T-helper 17 cell (primary cell): Measurements from ENCODE around the gene PLK4. TPM values are rescaled to one million over a fixed set of nuclear protein-coding genes. Genes with fewer than 3 reads are reported as not detected.
A peak's percentile ranks its signal among the peaks of the same experiment; 100 is the strongest.

Source experiments
- ATAC-seq: fragments of 150-1000 bp; cut with Tn5 transposase; 2 replicates; pipeline ENCODE4 v1.10.0; 2021; ENCODE audit warnings: mild to moderate bottlenecking, moderate library complexity
- DNase-seq, 3 donors: peaks; one replicate each; pipeline versions ENCODE4 v3.0.0 to v3.0.0-alpha.2; 2020 to 2021
- H3K9me3 ChIP-seq: one replicate; pipeline ENCODE4 v1.7.0; 2013; ENCODE audit warnings: low read length, mild to moderate bottlenecking; ENCODE audit not compliant: control insufficient read depth, poor library complexity, severe bottlenecking
- H3K27ac Mint-ChIP-seq: one replicate; pipeline ENCODE4 v1.8.0; 2022; ENCODE audit warnings: mild to moderate bottlenecking, moderate library complexity, mixed read lengths
- H3K27me3 Mint-ChIP-seq: one replicate; pipeline ENCODE4 v1.8.0; 2022; ENCODE audit warnings: mixed read lengths
- H3K36me3 Mint-ChIP-seq: one replicate; pipeline ENCODE4 v1.8.0; 2022; ENCODE audit warnings: low read depth, mixed read lengths
- H3K4me1 Mint-ChIP-seq: one replicate; pipeline ENCODE4 v1.8.0; 2022; ENCODE audit warnings: mild to moderate bottlenecking, mixed read lengths
- H3K4me3 Mint-ChIP-seq: one replicate; pipeline ENCODE4 v1.8.0; 2022; ENCODE audit warnings: mild to moderate bottlenecking, moderate library complexity, mixed read lengths
- total RNA-seq, 4 donors: library from RNA in 2 of 4; stranded (reverse) in 2 of 4; gene quantifications; one replicate each; pipeline ENCODE4 v1.2.3 and lab custom pipeline; 2022 to 2026

The PLK4 gene
- 1 to 10 TPM; 2.8 to 6.1 TPM for total RNA-seq
- 5.4 to 8.4 reads per million in 2 donors for total RNA-seq (lab: John Stamatoyannopoulos, UW)

- ATAC-seq: peak; percentile 95
- peaks cover 18% of the 10 kb centered on the region for H3K4me1 Mint-ChIP-seq
- peak within 1 kb of the TSS; percentile 99 for H3K4me3 Mint-ChIP-seq
- no peaks in the 10 kb centered on the region for H3K9me3 ChIP-seq
- peaks cover 4% of the 10 kb centered on the region for H3K36me3 Mint-ChIP-seq
- H3K27me3 Mint-ChIP-seq: no peaks in the 10 kb centered on the region
- H3K27ac Mint-ChIP-seq: peak within 1 kb of the TSS; percentile 98
- peak; percentile 80 to 90 (median 84) for DNase-seq
Observed at GRCh38 chr4:127880763-127881562, at the start of gene PLK4. TSS of gene PLK4 (plus strand) at chr4:127880893. CDS start at chr4:127881135, 242 bp downstream.

- no peaks in the 10 kb centered on the region for H3K9me3 ChIP-seq
- H3K4me3 Mint-ChIP-seq: no peak overlapping the region
- H3K36me3 Mint-ChIP-seq: no peaks in the 10 kb centered on the region
- DNase-seq (no peak), ATAC-seq (no peak)
- H3K27me3 Mint-ChIP-seq: no peaks in the 10 kb centered on the region
- H3K4me1 Mint-ChIP-seq: no peaks in the 10 kb centered on the region
- H3K27ac Mint-ChIP-seq: no peak overlapping the region
Observed at GRCh38 chr4:127832585-127832984, 48.1 kb upstream of the PLK4 start.

- Mint-ChIP-seq H3K27me3 (no peaks in the 10 kb centered on the region), H3K36me3 (peaks cover 2% of the 10 kb centered on the region), H3K4me1 (no peaks in the 10 kb centered on the region), H3K27ac (no peak overlapping the region), H3K4me3 (no peak overlapping the region)
- no peaks in the 10 kb centered on the region for H3K9me3 ChIP-seq
- ATAC-seq (no peak), DNase-seq (no peak)
Observed at GRCh38 chr4:127843704-127844600, 36.7 kb upstream of the PLK4 start.

GRCh38 chr4:127844601-127845116, 36.0 kb upstream of the PLK4 start:
- no peak overlapping the region for H3K4me3 Mint-ChIP-seq
- no peak overlapping the region for H3K27ac Mint-ChIP-seq
- no peak for DNase-seq
- H3K27me3 Mint-ChIP-seq: no peaks in the 10 kb centered on the region
- no peaks in the 10 kb centered on the region for H3K4me1 Mint-ChIP-seq
- H3K36me3 Mint-ChIP-seq: peaks cover 5% of the 10 kb centered on the region
- no peak for ATAC-seq
- H3K9me3 ChIP-seq: peaks cover 3% of the 10 kb centered on the region

- H3K36me3 Mint-ChIP-seq: peaks cover 8% of the 10 kb centered on the region
- no peak overlapping the region for H3K27ac Mint-ChIP-seq
- peaks cover 7% of the 10 kb centered on the region for H3K9me3 ChIP-seq
- H3K4me3 Mint-ChIP-seq: no peak overlapping the region
- no peak for DNase-seq
- ATAC-seq: no peak
- no peaks in the 10 kb centered on the region for H3K27me3 Mint-ChIP-seq
- H3K4me1 Mint-ChIP-seq: no peaks in the 10 kb centered on the region
Observed at GRCh38 chr4:127846061-127846460, 34.6 kb upstream of the PLK4 start.

- H3K36me3 Mint-ChIP-seq: peaks cover 8% of the 10 kb centered on the region
- ATAC-seq: no peak
- peaks cover 7% of the 10 kb centered on the region for H3K9me3 ChIP-seq
Observed at GRCh38 chr4:127846765-127847164, 33.9 kb upstream of the PLK4 start.

GRCh38 chr4:127849505-127850234, 31.0 kb upstream of the PLK4 start:
- DNase-seq (no peak), ATAC-seq (no peak)
- Mint-ChIP-seq H3K36me3 (peaks cover 11% of the 10 kb centered on the region), H3K27ac (no peak overlapping the region), H3K4me1 (no peaks in the 10 kb centered on the region), H3K27me3 (no peaks in the 10 kb centered on the region), H3K4me3 (no peak overlapping the region)
- H3K9me3 ChIP-seq: peaks cover 7% of the 10 kb centered on the region

More at GRCh38 chr4:127846765-127847164, 33.9 kb upstream of the PLK4 start:
- Mint-ChIP-seq H3K27ac (no peak overlapping the region), H3K4me1 (no peaks in the 10 kb centered on the region), H3K4me3 (no peak overlapping the region), H3K27me3 (no peaks in the 10 kb centered on the region)
- no peak for DNase-seq

GRCh38 chr4:127852661-127853060, 28.0 kb upstream of the PLK4 start:
- no peak for ATAC-seq
- peaks cover 11% of the 10 kb centered on the region for H3K36me3 Mint-ChIP-seq
- H3K4me1 Mint-ChIP-seq: no peaks in the 10 kb centered on the region
- no peak overlapping the region for H3K27ac Mint-ChIP-seq
- H3K27me3 Mint-ChIP-seq: no peaks in the 10 kb centered on the region
- H3K9me3 ChIP-seq: peaks cover 7% of the 10 kb centered on the region
- DNase-seq: no peak
- no peak overlapping the region for H3K4me3 Mint-ChIP-seq

GRCh38 chr4:127856196-127856812, 24.4 kb upstream of the PLK4 start:
- DNase-seq (no peak), ATAC-seq (no peak)
- Mint-ChIP-seq H3K27ac (no peak overlapping the region), H3K4me1 (no peaks in the 10 kb centered on the region), H3K4me3 (no peak overlapping the region), H3K36me3 (peaks cover 6% of the 10 kb centered on the region), H3K27me3 (no peaks in the 10 kb centered on the region)
- no peaks in the 10 kb centered on the region for H3K9me3 ChIP-seq

- no peaks in the 10 kb centered on the region for H3K27me3 Mint-ChIP-seq
- peaks cover 6% of the 10 kb centered on the region for H3K36me3 Mint-ChIP-seq
- no peak overlapping the region for H3K4me3 Mint-ChIP-seq
- no peaks in the 10 kb centered on the region for H3K4me1 Mint-ChIP-seq
- ATAC-seq (no peak), DNase-seq (no peak)
- H3K27ac Mint-ChIP-seq: no peak overlapping the region
- no peaks in the 10 kb centered on the region for H3K9me3 ChIP-seq
Observed at GRCh38 chr4:127856813-127857447, 23.8 kb upstream of the PLK4 start.

- no peak overlapping the region for H3K27ac Mint-ChIP-seq
- H3K27me3 Mint-ChIP-seq: no peaks in the 10 kb centered on the region
- no peaks in the 10 kb centered on the region for H3K9me3 ChIP-seq
- no peaks in the 10 kb centered on the region for H3K4me1 Mint-ChIP-seq
- DNase-seq: no peak
- no peak overlapping the region for H3K4me3 Mint-ChIP-seq
- H3K36me3 Mint-ChIP-seq: peaks cover 6% of the 10 kb centered on the region
- no peak for ATAC-seq
Observed at GRCh38 chr4:127857641-127858040, 23.1 kb upstream of the PLK4 start.

GRCh38 chr4:127868196-127868595, 12.5 kb upstream of the PLK4 start:
- H3K9me3 ChIP-seq: no peaks in the 10 kb centered on the region
- no peaks in the 10 kb centered on the region for H3K4me1 Mint-ChIP-seq
- H3K27ac Mint-ChIP-seq: no peak overlapping the region
- no peak for DNase-seq
- no peak for ATAC-seq
- H3K27me3 Mint-ChIP-seq: no peaks in the 10 kb centered on the region
- H3K36me3 Mint-ChIP-seq: peaks cover 2% of the 10 kb centered on the region
- no peak overlapping the region for H3K4me3 Mint-ChIP-seq
